Muscle layer of colon (tissue), 2 donors: ENCODE measurements around the gene COL25A1.
"Not testable (repeated sequence)": the region's sequence is repeated elsewhere in the genome, so short reads cannot be mapped to it uniquely, and the experiment has no call there.

Experiments used
- H3K27ac ChIP-seq: one replicate; pipeline ENCODE4 v1.7.0; 2013; ENCODE audit warnings: low read depth, mild to moderate bottlenecking, low read length, moderate library complexity
- H3K27me3 ChIP-seq, 2 donors: one replicate each; pipeline ENCODE4 v1.7.0; 2013; ENCODE audit warnings: low read length in 2 of 2, mild to moderate bottlenecking in 2 of 2; ENCODE audit not compliant: insufficient read depth in 2 of 2, control insufficient read depth in 1 of 2
- H3K36me3 ChIP-seq: one replicate; pipeline ENCODE4 v1.7.0; 2013; ENCODE audit warnings: mild to moderate bottlenecking, low read length; ENCODE audit not compliant: insufficient read depth
- H3K4me1 ChIP-seq: one replicate; pipeline ENCODE4 v1.7.0; 2013; ENCODE audit warnings: mild to moderate bottlenecking, low read length; ENCODE audit not compliant: insufficient read depth
- H3K4me3 ChIP-seq, 2 donors: one replicate each; pipeline ENCODE4 v1.7.0; 2013; ENCODE audit warnings: low read length in 2 of 2, low read depth in 1 of 2, mild to moderate bottlenecking in 1 of 2, moderate library complexity in 1 of 2
- H3K9ac ChIP-seq: one replicate; pipeline ENCODE4 v1.7.0; 2013; ENCODE audit warnings: low read length
- H3K9me3 ChIP-seq: one replicate; pipeline ENCODE4 v1.7.0; 2013; ENCODE audit warnings: mild to moderate bottlenecking, low read length
- donor health status: abdominal sarcoma.
- donor health status: Adenocarcinoma of cecum.

COL25A1 gene

DNA sequence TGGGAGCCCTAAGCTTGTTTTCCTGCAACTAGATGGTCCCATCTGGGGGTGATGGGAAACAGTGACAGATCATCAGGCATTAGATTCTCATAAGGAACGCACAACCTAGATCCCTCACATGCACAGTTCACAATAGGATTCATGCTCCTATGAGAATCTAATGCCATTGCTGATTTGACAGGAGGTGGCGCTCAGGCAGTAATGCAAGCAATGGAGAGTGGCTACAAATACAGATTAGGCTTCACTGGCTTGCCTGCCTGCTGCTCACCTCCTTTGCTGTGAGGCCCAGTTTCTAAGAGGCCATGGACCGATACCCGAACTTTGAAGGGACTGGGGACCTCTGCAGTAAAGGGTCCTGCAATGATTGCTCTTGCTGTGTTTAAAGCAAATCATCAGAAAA is 225.7 kb downstream of the COL25A1 start:
- H3K27me3 ChIP-seq, H3K4me1 ChIP-seq: not testable (repeated sequence)

DNA sequence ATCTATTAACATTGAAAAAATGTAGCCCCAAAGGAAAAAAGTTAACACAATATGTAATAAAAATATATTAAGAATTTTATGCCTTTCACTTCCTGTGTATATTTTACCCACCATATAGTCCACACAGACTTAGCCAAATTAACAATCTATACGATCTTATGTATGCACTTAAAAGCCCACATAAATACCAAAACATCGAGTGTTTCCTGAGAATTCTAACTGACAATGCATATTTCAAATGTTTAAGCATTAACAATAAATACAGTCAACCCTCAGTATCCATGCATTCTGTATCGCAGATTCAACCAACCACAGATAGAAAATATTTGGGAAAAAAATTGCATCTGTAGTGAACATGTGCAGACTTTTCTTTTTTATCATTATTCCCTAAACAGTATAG is 226.8 kb downstream of the COL25A1 start:
- Histone ChIP-seq H3K27me3 (no peaks in the 10 kb centered on the region), H3K9ac (no peak overlapping the region), H3K4me3 (no peak overlapping the region), H3K4me1 (no peaks in the 10 kb centered on the region), H3K27ac (no peak overlapping the region), H3K36me3 (no peaks in the 10 kb centered on the region), H3K9me3 (no peaks in the 10 kb centered on the region)

More for the DNA sequence above, 225.7 kb downstream of the COL25A1 start:
- not testable (repeated sequence) for H3K36me3 ChIP-seq, H3K27ac ChIP-seq, H3K9me3 ChIP-seq, H3K4me3 ChIP-seq, H3K9ac ChIP-seq

GRCh38 chr4:109072595-109072994 is 229.9 kb downstream of the COL25A1 start:
- no peak overlapping the region for H3K9ac ChIP-seq

DNA sequence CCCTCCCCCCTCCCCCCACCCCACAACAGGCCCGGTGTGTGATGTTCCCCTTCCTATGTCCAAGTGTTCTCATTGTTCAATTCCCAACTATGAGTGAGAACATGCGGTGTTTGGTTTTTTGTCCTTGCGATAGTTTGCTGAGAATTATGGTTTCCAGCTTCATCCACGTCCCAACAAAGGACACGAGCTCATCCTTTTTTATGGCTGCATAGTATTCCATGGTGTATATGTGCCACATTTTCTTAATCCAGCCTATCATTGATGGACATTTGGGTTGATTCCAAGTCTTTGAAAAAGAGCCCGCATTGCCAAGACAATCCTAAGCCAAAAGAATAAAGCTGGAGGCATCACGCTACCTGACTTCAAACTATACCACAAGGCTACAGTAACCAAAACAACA is 231.8 kb downstream of the COL25A1 start:
- H3K4me1 ChIP-seq, H3K9ac ChIP-seq, H3K36me3 ChIP-seq, H3K9me3 ChIP-seq, H3K27me3 ChIP-seq, H3K4me3 ChIP-seq, H3K27ac ChIP-seq: not testable (repeated sequence)

More at GRCh38 chr4:109072595-109072994, 229.9 kb downstream of the COL25A1 start:
- no peaks in the 10 kb centered on the region for H3K36me3 ChIP-seq
- no peak overlapping the region for H3K27ac ChIP-seq
- no peak overlapping the region for H3K4me3 ChIP-seq
- H3K27me3 ChIP-seq: no peaks in the 10 kb centered on the region
- H3K4me1 ChIP-seq: no peaks in the 10 kb centered on the region
- H3K9me3 ChIP-seq: no peaks in the 10 kb centered on the region

DNA sequence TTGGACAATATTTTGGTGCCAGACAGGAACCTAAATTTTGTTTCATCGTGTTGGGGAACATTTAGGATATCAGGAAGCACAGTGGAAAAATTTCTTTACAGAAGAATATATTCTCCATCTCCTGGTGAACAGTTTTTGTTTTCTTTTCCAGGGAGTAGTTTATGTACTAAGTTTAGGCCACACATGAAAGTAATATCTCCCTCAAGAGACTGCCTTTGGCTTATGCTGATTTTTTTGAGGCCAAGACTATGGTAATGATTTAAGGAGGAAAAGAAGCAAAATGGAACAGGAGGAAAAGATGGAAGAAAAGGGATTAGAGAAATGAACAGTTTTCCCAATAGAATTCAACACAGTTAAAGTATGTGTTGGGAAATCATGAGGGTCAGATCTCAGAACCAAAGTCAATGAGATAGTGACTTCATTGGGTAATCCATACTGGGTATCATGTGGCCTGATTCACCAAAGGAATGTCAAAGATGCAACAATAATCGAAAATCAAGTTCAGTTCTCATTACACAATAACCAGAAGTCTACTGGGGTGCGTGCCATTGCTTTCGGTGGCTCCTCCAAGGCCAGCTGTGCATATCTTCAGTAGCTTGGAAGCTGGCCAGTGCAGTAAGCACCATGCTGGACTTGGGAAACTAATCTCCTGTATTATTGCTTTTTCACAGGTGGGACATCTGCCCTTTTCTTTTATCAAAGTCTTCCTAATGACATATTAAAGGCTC is 234.8 kb downstream of the COL25A1 start:
- Histone ChIP-seq H3K9me3 (no peaks in the 10 kb centered on the region), H3K9ac (no peak overlapping the region), H3K4me3 (no peak overlapping the region), H3K36me3 (no peaks in the 10 kb centered on the region), H3K27ac (no peak overlapping the region), H3K27me3 (no peaks in the 10 kb centered on the region), H3K4me1 (no peaks in the 10 kb centered on the region)

DNA sequence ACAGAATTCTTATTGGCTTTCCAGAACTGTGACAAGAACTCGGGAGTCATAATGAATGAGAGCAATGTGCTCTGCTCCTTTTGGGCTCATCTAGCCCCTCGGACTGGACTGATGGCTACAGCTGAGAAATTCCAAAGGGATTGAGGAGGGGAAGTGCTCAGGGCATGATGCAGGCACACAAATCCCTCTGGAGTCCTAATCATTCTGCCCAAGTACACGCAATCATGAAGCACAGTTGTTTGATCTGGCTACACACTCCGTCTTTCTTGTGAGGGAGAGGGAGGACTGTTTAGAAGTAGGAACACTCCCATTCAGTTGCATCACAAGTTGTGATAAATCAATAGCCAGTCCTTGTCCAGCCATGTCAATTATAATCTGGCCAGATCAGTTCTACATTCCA is 237.5 kb downstream of the COL25A1 start:
- no peaks in the 10 kb centered on the region for H3K9me3 ChIP-seq
- no peak overlapping the region for H3K9ac ChIP-seq
- no peaks in the 10 kb centered on the region for H3K27me3 ChIP-seq
- H3K4me1 ChIP-seq: no peaks in the 10 kb centered on the region
- no peak overlapping the region for H3K27ac ChIP-seq
- no peak overlapping the region for H3K4me3 ChIP-seq
- H3K36me3 ChIP-seq: no peaks in the 10 kb centered on the region

DNA sequence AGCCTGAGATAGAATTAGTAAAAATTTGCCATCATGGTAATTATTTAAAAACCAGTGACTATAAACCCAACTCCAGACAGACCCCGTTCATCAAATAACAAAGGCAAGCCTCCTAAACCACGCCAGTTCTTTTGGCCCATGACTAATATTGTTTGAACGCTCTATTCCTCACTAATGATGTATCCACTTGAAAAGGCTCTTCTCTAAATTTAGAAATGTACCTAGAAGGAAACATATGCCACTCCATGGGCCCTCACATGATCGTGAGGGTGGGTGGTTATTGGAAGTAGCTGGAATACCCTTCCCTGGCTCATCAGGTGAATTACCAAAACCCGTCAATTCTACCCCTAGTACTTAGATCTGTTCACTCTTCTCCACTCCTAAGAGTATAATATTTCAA is 249.2 kb downstream of the COL25A1 start:
- H3K9ac ChIP-seq: no peak overlapping the region

DNA sequence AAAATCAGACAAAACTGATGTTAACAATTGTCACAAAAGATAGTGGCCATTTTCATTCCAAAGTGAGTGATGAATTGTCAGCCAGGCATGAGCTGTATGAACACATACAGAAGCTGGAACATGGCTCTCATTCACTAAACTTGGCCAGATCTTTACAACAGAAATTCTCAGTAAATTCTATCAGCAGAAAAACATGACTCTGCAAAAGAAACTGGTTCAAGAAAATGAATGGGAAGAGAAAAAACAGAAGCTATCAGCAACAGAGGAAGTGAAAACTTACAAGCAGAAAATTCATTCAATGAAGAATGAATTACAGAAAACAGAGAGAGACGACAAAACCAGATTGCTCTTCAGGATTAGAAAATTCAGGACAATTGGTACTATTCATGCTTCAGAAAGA is 249.6 kb downstream of the COL25A1 start:
- no peak overlapping the region for H3K4me3 ChIP-seq
- H3K9me3 ChIP-seq: no peaks in the 10 kb centered on the region
- no peaks in the 10 kb centered on the region for H3K27me3 ChIP-seq
- H3K9ac ChIP-seq: no peak overlapping the region
- H3K4me1 ChIP-seq: no peaks in the 10 kb centered on the region
- H3K36me3 ChIP-seq: no peaks in the 10 kb centered on the region
- H3K27ac ChIP-seq: no peak overlapping the region

More for the DNA sequence above, 249.2 kb downstream of the COL25A1 start:
- no peak overlapping the region for H3K4me3 ChIP-seq
- no peaks in the 10 kb centered on the region for H3K36me3 ChIP-seq
- no peaks in the 10 kb centered on the region for H3K4me1 ChIP-seq
- H3K27ac ChIP-seq: no peak overlapping the region
- H3K27me3 ChIP-seq: no peaks in the 10 kb centered on the region
- H3K9me3 ChIP-seq: no peaks in the 10 kb centered on the region

GRCh38 chr4:109051054-109051453 is 251.4 kb downstream of the COL25A1 start:
- Histone ChIP-seq H3K9ac (no peak overlapping the region), H3K9me3 (no peaks in the 10 kb centered on the region), H3K4me3 (no peak overlapping the region), H3K4me1 (no peaks in the 10 kb centered on the region), H3K27me3 (no peaks in the 10 kb centered on the region), H3K27ac (no peak overlapping the region), H3K36me3 (no peaks in the 10 kb centered on the region)

DNA sequence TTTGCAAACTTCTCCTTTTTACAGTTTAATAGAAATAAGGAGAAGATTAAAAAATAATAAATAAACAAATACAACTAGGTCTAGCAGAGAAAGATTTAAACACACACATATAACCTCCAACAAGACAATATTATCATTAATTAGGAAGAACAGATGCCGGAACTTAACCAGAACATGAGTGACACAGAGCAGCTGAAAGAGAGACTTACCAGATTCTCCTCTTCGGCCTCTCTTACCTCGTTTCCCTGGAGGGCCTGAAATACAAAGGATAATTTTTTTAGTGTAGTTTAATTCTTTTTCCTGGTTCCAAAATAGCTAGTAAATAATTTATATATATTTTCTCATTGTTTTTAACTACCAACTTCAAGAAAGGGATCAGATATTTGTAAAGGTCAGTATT is 252.5 kb downstream of the COL25A1 start:
- Histone ChIP-seq H3K27me3 (no peaks in the 10 kb centered on the region), H3K4me1 (no peaks in the 10 kb centered on the region), H3K9ac (no peak overlapping the region)

DNA sequence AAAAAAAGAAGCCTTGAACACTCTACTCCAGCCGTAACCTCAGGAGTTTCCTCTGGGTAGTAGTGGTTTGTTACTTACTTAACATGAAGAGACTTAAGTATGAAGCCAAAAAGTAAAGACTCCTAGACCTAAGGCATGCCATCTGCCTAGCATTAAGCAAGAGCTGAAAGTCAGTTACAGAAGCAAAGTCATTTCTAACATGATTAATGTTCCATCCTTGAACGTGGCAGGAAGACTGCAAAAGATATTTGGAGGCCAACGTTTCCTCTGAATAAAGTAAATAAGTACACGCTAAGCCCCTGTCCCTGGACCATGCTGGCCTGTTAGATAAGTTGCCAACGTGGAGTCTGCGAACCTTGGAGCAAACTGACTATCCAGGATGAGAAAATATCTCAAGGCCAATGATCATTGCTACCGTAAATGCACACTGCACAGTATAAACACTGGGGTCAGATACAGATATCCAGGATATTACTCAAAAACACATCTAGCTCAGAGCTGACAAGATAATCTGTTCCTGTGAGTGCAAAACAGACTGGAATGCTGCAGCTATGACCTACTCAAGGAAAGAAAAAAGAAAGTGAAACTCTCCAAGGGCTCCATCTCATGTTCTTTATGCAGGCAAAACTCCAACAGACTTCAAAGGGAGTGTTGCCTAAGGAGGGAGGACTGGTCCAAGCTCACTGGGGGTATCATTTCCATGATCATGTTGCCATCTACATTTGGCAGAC is 255.8 kb downstream of the COL25A1 start:
- Histone ChIP-seq H3K4me3 (peak overlapping the region; percentile 20 to 28), H3K9ac (no peak overlapping the region)

More for the DNA sequence above, 252.5 kb downstream of the COL25A1 start:
- Histone ChIP-seq H3K36me3 (no peaks in the 10 kb centered on the region), H3K9me3 (no peaks in the 10 kb centered on the region), H3K4me3 (no peak overlapping the region), H3K27ac (no peak overlapping the region)

DNA sequence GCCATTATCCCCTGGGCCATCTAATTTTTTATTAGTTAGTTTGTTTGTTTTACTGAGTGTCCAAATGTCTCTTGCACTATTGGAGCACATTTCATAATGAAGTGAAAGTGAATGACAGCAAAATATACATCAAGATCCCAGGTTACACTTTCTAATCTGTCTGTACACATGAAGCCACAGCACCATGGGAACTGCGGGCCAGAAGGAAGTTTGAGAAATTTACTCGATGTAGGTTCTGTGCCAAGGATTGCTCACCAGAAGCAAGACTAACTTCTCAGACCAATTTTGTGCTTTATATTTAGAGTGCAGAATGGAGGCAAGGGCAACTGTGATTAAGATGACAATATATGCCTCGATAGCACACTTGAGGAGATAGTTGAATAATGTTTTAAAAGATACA is 258.0 kb downstream of the COL25A1 start:
- Histone ChIP-seq H3K9ac (no peak overlapping the region), H3K4me3 (no peak overlapping the region), H3K4me1 (no peaks in the 10 kb centered on the region), H3K27ac (no peak overlapping the region), H3K27me3 (no peaks in the 10 kb centered on the region), H3K9me3 (no peaks in the 10 kb centered on the region), H3K36me3 (no peaks in the 10 kb centered on the region)

More for the DNA sequence above, 255.8 kb downstream of the COL25A1 start:
- Histone ChIP-seq H3K27ac (no peak overlapping the region), H3K36me3 (no peaks in the 10 kb centered on the region), H3K9me3 (no peaks in the 10 kb centered on the region), H3K4me1 (no peaks in the 10 kb centered on the region), H3K27me3 (no peaks in the 10 kb centered on the region)
